ENCODE data around the gene ODAD4.

Gene ODAD4

GRCh38 chr17:41962768-41963434 is 32.5 kb downstream of the ODAD4 start:
- peak overlapping the region in 1 of 2 donors; percentile 8 for H3K4me3 ChIP-seq (ENCODE audit: low read length in 2 of 2)
- H3K27me3 ChIP-seq (ENCODE audit: control insufficient read depth in 1 of 2, insufficient read depth in 2 of 2, low read length in 2 of 2) = no peaks in the 10 kb centered on the region
- H3K9me3 ChIP-seq (ENCODE audit: control insufficient read depth in 2 of 2, low read length in 2 of 2) = no peaks in the 10 kb centered on the region
- H3K9ac ChIP-seq (ENCODE audit: low read length in 2 of 2) = peak overlapping the region in 1 of 2 donors; percentile 13
- H3K36me3 ChIP-seq (ENCODE audit: control insufficient read depth in 2 of 2, insufficient read depth in 2 of 2, low read length in 2 of 2) = no peaks in the 10 kb centered on the region
- H3K27ac ChIP-seq (ENCODE audit: low read length) = no peak overlapping the region
- peaks cover 36% of the 10 kb centered on the region for H3K4me1 ChIP-seq (ENCODE audit: control insufficient read depth, insufficient read depth, low read length)

GRCh38 chr17:41965694-41966462 is 35.5 kb downstream of the ODAD4 start:
- Histone ChIP-seq H3K9ac (ENCODE audit: low read length in 2 of 2) (peak overlapping the region; percentile 56 to 90), H3K4me1 (ENCODE audit: control insufficient read depth, insufficient read depth, low read length) (peaks cover 49% of the 10 kb centered on the region), H3K4me3 (ENCODE audit: low read length in 2 of 2) (peak overlapping the region; percentile 61 to 84), H3K36me3 (ENCODE audit: control insufficient read depth in 2 of 2, insufficient read depth in 2 of 2, low read length in 2 of 2) (peaks cover 7 to 13% of the 10 kb centered on the region in 2 donors), H3K27ac (ENCODE audit: low read length) (peak overlapping the region; percentile 78), H3K9me3 (ENCODE audit: control insufficient read depth in 2 of 2, low read length in 2 of 2) (no peaks in the 10 kb centered on the region), H3K27me3 (ENCODE audit: control insufficient read depth in 1 of 2, insufficient read depth in 2 of 2, low read length in 2 of 2) (no peaks in the 10 kb centered on the region)

GRCh38 chr17:41966463-41967140 is 36.2 kb downstream of the ODAD4 start, which contains the start of gene CNP:
Gene CNP (plus strand): TSS chr17:41966795. CDS start chr17:41966885, 90 bp downstream.
- Histone ChIP-seq H3K36me3 (ENCODE audit: control insufficient read depth in 2 of 2, insufficient read depth in 2 of 2, low read length in 2 of 2) (peaks cover 9 to 13% of the 10 kb centered on the region in 2 donors), H3K4me1 (ENCODE audit: control insufficient read depth, insufficient read depth, low read length) (peaks cover 49% of the 10 kb centered on the region), H3K9ac (ENCODE audit: low read length in 2 of 2) (peak within 1 kb of the TSS; percentile 90 to 91), H3K27ac (ENCODE audit: low read length) (peak within 1 kb of the TSS; percentile 78), H3K27me3 (ENCODE audit: control insufficient read depth in 1 of 2, insufficient read depth in 2 of 2, low read length in 2 of 2) (no peaks in the 10 kb centered on the region), H3K4me3 (ENCODE audit: low read length in 2 of 2) (peak within 1 kb of the TSS; percentile 61 to 84), H3K9me3 (ENCODE audit: control insufficient read depth in 2 of 2, low read length in 2 of 2) (no peaks in the 10 kb centered on the region)

GRCh38 chr17:41967141-41967920 is 36.9 kb downstream of the ODAD4 start:
- Histone ChIP-seq H3K9me3 (ENCODE audit: control insufficient read depth in 2 of 2, low read length in 2 of 2) (no peaks in the 10 kb centered on the region), H3K4me1 (ENCODE audit: control insufficient read depth, insufficient read depth, low read length) (peaks cover 50% of the 10 kb centered on the region), H3K36me3 (ENCODE audit: control insufficient read depth in 2 of 2, insufficient read depth in 2 of 2, low read length in 2 of 2) (peaks cover 16 to 19% of the 10 kb centered on the region in 2 donors)

GRCh38 chr17:41967921-41968578 is 37.6 kb downstream of the ODAD4 start:
- no peaks in the 10 kb centered on the region for H3K9me3 ChIP-seq (ENCODE audit: control insufficient read depth in 2 of 2, low read length in 2 of 2)
- peak overlapping the region; percentile 61 to 84 for H3K4me3 ChIP-seq (ENCODE audit: low read length in 2 of 2)
- peak overlapping the region; percentile 69 for H3K27ac ChIP-seq (ENCODE audit: low read length)
- H3K36me3 ChIP-seq (ENCODE audit: control insufficient read depth in 2 of 2, insufficient read depth in 2 of 2, low read length in 2 of 2) = peaks cover 23 to 26% of the 10 kb centered on the region in 2 donors
- H3K4me1 ChIP-seq (ENCODE audit: control insufficient read depth, insufficient read depth, low read length) = peaks cover 47% of the 10 kb centered on the region
- H3K9ac ChIP-seq (ENCODE audit: low read length in 2 of 2) = peak overlapping the region; percentile 86 to 91
- no peaks in the 10 kb centered on the region for H3K27me3 ChIP-seq (ENCODE audit: control insufficient read depth in 1 of 2, insufficient read depth in 2 of 2, low read length in 2 of 2)

More at GRCh38 chr17:41967141-41967920, 36.9 kb downstream of the ODAD4 start:
- Histone ChIP-seq H3K27ac (ENCODE audit: low read length) (peak overlapping the region; percentile 69), H3K4me3 (ENCODE audit: low read length in 2 of 2) (peak overlapping the region; percentile 61 to 84), H3K27me3 (ENCODE audit: control insufficient read depth in 1 of 2, insufficient read depth in 2 of 2, low read length in 2 of 2) (no peaks in the 10 kb centered on the region), H3K9ac (ENCODE audit: low read length in 2 of 2) (peak overlapping the region; percentile 86 to 91)

- no peak overlapping the region for H3K9ac ChIP-seq (ENCODE audit: low read length in 2 of 2)
- peaks cover 28 to 29% of the 10 kb centered on the region in 2 donors for H3K36me3 ChIP-seq (ENCODE audit: control insufficient read depth in 2 of 2, insufficient read depth in 2 of 2, low read length in 2 of 2)
- H3K27ac ChIP-seq (ENCODE audit: low read length) = no peak overlapping the region
- H3K4me3 ChIP-seq (ENCODE audit: low read length in 2 of 2) = peak overlapping the region in 1 of 2 donors; percentile 15
- H3K27me3 ChIP-seq (ENCODE audit: control insufficient read depth in 1 of 2, insufficient read depth in 2 of 2, low read length in 2 of 2) = no peaks in the 10 kb centered on the region
- no peaks in the 10 kb centered on the region for H3K9me3 ChIP-seq (ENCODE audit: control insufficient read depth in 2 of 2, low read length in 2 of 2)
- peaks cover 47% of the 10 kb centered on the region for H3K4me1 ChIP-seq (ENCODE audit: control insufficient read depth, insufficient read depth, low read length)
Observed at GRCh38 chr17:41968676-41969075, 38.3 kb downstream of the ODAD4 start.

- H3K4me1 ChIP-seq (ENCODE audit: control insufficient read depth, insufficient read depth, low read length) = peaks cover 39% of the 10 kb centered on the region
- H3K9ac ChIP-seq (ENCODE audit: low read length in 2 of 2) = peak overlapping the region in 1 of 2 donors; percentile 21
- H3K4me3 ChIP-seq (ENCODE audit: low read length in 2 of 2) = no peak overlapping the region
- H3K27ac ChIP-seq (ENCODE audit: low read length) = no peak overlapping the region
- H3K27me3 ChIP-seq (ENCODE audit: control insufficient read depth in 1 of 2, insufficient read depth in 2 of 2, low read length in 2 of 2) = no peaks in the 10 kb centered on the region
- H3K36me3 ChIP-seq (ENCODE audit: control insufficient read depth in 2 of 2, insufficient read depth in 2 of 2, low read length in 2 of 2) = peaks cover 43 to 49% of the 10 kb centered on the region in 2 donors
- H3K9me3 ChIP-seq (ENCODE audit: control insufficient read depth in 2 of 2, low read length in 2 of 2) = no peaks in the 10 kb centered on the region
Observed at GRCh38 chr17:41970901-41971331, 40.5 kb downstream of the ODAD4 start.

- Histone ChIP-seq H3K4me3 (ENCODE audit: low read length in 2 of 2) (no peak overlapping the region), H3K27me3 (ENCODE audit: control insufficient read depth in 1 of 2, insufficient read depth in 2 of 2, low read length in 2 of 2) (no peaks in the 10 kb centered on the region), H3K4me1 (ENCODE audit: control insufficient read depth, insufficient read depth, low read length) (peaks cover 43% of the 10 kb centered on the region), H3K9me3 (ENCODE audit: control insufficient read depth in 2 of 2, low read length in 2 of 2) (no peaks in the 10 kb centered on the region), H3K36me3 (ENCODE audit: control insufficient read depth in 2 of 2, insufficient read depth in 2 of 2, low read length in 2 of 2) (peaks cover 46 to 54% of the 10 kb centered on the region in 2 donors), H3K9ac (ENCODE audit: low read length in 2 of 2) (no peak overlapping the region), H3K27ac (ENCODE audit: low read length) (no peak overlapping the region)
Observed at GRCh38 chr17:41971721-41972523, 41.5 kb downstream of the ODAD4 start.
